Epithelial cell of proximal tubule (primary cell): ENCODE data around the gene SLC41A3. TPM values are rescaled to one million over a fixed set of nuclear protein-coding genes. Genes with fewer than 3 reads are reported as not detected.

Experiments used
- DNase-seq: peaks from one replicate; pipeline ENCODE4 v3.0.0-alpha.2; 2011; ENCODE audit warnings: low read depth
- H3K4me3 ChIP-seq: 2 replicates; pipeline ENCODE4 v1.5.1; 2011; ENCODE audit warnings: low read depth, mild to moderate bottlenecking, low read length
- total RNA-seq: library from RNA; depleted of rRNA; stranded (reverse); fragments of >200 nt; gene quantifications from 2 replicates; pipeline ENCODE4 v1.2.3, GENCODE V29; 2015
- TF ChIP-seq, protein P1 (sequence below): conservative IDR thresholded peaks from 2 replicates; pipeline ENCODE4 v1.5.1; 2012; ENCODE audit warnings: low read depth, mild to moderate bottlenecking, low read length

Gene SLC41A3
- total RNA-seq, 1 donor from 2014 or later = 41.6 TPM

GRCh38 chr3:126082362-126083137, 1.4 kb downstream of the SLC41A3 start:
- DNase-seq = no peak
- TF ChIP-seq, protein P1, sequence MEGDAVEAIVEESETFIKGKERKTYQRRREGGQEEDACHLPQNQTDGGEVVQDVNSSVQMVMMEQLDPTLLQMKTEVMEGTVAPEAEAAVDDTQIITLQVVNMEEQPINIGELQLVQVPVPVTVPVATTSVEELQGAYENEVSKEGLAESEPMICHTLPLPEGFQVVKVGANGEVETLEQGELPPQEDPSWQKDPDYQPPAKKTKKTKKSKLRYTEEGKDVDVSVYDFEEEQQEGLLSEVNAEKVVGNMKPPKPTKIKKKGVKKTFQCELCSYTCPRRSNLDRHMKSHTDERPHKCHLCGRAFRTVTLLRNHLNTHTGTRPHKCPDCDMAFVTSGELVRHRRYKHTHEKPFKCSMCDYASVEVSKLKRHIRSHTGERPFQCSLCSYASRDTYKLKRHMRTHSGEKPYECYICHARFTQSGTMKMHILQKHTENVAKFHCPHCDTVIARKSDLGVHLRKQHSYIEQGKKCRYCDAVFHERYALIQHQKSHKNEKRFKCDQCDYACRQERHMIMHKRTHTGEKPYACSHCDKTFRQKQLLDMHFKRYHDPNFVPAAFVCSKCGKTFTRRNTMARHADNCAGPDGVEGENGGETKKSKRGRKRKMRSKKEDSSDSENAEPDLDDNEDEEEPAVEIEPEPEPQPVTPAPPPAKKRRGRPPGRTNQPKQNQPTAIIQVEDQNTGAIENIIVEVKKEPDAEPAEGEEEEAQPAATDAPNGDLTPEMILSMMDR = no peak
- peak overlapping the region; percentile 72 for H3K4me3 ChIP-seq

- DNase-seq = no peak
- H3K4me3 ChIP-seq = no peak overlapping the region
- TF ChIP-seq, protein P1 = peak; percentile 53
Measured at GRCh38 chr3:126081618-126082361, 2.1 kb downstream of the SLC41A3 start.

- TF ChIP-seq, protein P1 = no peak
- no peak overlapping the region for H3K4me3 ChIP-seq
- no peak for DNase-seq
Measured at GRCh38 chr3:126080970-126081369, 3.0 kb downstream of the SLC41A3 start.

DNA sequence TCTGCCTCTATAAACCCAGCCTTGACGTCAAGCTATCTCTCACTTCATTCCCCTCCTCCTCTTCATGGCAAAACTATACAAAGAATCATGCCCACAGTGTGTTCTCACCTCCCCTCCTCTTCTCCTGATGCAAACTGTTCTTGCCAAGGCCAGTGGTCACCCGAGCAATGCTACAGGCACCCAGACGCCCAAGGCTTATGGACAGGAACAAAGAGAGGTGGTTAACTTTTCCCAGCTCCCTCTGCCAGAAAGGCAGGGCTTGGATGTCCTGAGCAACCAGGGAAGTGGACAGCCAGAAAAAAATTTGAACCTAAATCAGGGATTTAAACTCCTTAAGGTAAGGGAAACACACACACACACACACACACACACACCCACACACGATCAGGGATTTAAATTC, 5.1 kb downstream of the SLC41A3 start:
- TF ChIP-seq, protein P1 = no peak

GRCh38 chr3:126077754-126078153, 6.2 kb downstream of the SLC41A3 start:
- DNase-seq = no peak
- no peak overlapping the region for H3K4me3 ChIP-seq
- TF ChIP-seq, protein P1 = no peak

More for the DNA sequence above, 5.1 kb downstream of the SLC41A3 start:
- H3K4me3 ChIP-seq = no peak overlapping the region
- DNase-seq = no peak

- no peak overlapping the region for H3K4me3 ChIP-seq
- TF ChIP-seq, protein P1 = no peak
- no peak for DNase-seq
Measured at GRCh38 chr3:126076140-126076539, 7.8 kb downstream of the SLC41A3 start.
